Activated T-cell treated with anti-CD3 and anti-CD28 coated beads, Interleukin-2, amount 50 U/mL, for 48 hours (primary cell): ENCODE data around the gene PAIP2.

Source experiments
- DNase-seq, 2 experiments: peaks; one replicate each; pipeline ENCODE4 v3.0.0-alpha.2; 2020

Gene PAIP2

GRCh38 chr5:139341689-139342422 is at the start of gene PAIP2:
Gene PAIP2 (plus strand): TSS chr5:139341854. CDS start chr5:139363785, 21,931 bp downstream.
- DNase-seq: peak; percentile 98

GRCh38 chr5:139293202-139293506 is 48.5 kb upstream of the PAIP2 start:
- no peak for DNase-seq

DNA sequence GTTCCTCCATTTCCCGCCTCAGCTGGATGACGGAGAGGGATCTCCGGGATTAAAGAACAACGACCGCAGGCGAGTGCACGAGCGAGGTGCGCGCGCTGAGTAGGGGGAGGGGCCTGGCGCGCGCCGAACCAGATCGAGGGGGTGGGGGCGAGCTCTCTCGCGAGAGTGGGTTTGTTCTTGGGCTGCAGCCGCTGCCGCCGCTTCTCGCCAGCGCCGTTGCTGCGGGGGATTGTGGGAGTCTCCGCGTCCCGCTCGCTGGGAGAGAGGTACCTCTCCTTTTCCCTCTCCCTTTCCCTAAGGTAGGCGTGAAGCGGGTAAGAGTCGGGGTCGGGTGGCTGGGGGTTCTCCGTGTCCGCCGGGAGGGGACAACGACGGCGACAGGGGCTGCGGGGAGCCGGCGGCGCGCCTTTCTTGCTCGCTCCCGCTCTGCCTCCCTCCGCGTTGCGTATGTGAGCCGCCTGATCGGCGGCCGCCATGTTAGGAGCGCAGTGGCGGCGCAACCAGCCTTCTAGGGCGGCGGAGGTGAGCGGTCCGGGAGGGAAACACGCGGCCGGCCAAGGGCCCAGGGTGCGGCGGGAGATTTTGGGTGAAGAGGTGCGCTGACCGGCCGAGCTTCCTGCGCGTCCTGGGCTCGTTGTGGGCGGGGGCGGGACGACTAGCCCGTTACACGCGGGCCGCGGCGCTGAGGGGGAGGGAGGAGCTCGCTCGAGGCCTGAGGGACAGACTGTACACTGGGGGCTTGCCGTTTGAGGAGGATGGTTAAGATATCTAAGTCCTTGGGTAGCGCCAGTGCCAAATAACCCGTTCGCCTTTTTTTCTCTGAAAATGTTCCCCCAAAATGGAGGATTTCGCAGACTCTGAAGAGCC is 47.9 kb upstream of the PAIP2 start, which contains the start of gene MATR3:
TSS of gene MATR3 (plus strand) at position 234 of the 867 bp plus-strand sequence. CDS start 13,676 bp downstream, outside the sequence.
- DNase-seq: peak; percentile 93 to 95

DNA sequence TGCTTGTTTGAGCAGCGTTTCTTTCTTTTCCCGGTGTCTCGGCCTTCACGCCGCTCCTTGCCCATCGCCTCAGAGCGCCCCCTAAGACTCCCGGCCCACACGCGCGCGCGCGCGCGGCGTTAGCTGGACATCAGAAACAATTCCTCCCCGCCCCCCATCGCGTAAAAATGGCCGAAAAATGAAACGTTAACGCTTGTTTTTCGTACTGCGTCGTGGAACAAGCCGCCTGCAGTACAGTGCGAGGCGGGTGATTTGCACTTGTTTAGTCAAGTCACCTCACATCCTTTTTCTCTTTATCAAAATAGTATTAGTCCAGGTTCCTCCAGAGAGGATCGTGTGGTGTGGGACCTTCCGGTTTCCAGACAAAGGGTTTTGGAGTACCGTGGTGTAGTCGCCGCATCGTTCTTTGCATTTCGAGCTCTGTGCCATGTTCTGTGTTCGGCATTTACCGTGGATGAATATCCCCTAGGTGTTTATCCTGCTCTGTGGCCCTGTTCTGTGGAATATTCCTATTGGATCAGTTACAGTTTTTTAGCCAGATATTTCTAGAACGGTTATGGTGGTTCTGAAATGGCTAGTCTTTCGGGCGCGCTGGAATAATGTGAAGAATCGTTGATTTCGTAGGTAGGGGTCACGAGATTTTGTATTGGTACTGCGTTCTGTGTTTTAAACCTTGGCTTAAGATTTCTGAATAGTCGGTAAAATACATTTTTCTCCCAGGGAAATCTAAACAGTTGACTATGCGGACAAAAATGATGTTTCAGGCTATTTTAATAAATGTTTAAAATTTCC is 47.1 kb upstream of the PAIP2 start:
- DNase-seq: peak; percentile 68 to 69

DNA sequence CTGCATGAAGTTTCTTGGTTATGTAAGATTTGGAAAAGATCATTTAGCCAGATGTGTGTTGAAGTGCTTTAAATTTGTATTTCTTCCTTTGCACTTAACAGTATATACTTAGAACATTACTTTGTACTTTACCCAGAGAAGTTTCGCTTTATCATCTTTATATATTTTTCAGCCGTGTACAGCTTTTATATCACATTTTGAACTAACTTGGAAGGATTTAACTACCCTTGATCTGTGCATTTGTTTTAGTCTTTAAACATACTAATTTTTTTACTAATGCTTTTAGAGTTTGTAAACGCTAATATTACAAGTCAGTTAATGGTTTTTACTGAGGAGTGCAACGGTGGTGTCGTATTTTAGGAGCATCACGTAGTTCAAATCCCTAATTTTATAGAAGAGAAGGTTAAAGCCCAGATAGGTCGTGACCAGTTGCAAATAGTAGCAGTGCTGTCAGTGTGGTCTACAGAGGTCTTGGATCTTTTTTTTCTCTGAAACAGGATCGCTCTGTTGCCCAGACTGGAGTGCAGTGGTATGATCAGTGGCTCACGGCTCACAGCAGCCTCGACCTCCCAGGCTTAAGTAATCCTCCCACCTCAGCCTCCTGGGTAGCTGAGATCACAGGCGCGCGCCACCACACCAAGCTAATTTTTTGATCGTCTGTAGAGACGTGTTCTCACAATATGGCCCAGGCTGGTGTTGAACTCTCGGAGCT is 46.2 kb upstream of the PAIP2 start:
- no peak for DNase-seq

- no peak for DNase-seq
These were observed 45.5 kb upstream of the PAIP2 start for GRCh38 chr5:139296198-139296597.

GRCh38 chr5:139296862-139297326 is 44.8 kb upstream of the PAIP2 start:
- DNase-seq: no peak

- no peak for DNase-seq
These were observed 44.1 kb upstream of the PAIP2 start for GRCh38 chr5:139297439-139298133.

DNA sequence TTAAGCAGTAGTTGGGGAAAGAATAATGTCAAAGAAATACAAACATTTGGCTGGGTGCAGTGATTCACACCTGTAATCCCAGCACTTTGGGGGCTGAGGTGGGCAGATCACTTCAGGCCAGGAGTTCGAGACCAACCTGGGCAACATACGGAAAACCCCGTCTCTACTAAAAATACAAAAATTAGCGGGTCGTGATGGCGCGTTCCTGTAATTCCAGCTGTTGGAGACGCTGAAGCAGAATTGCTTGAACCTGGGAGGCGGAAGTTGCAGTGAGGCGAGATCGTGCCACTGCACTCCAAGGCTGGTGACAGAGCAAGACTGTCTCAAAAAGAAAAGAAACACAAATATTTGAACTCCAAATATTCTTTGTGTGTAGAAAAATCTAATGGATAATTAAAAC is 43.4 kb upstream of the PAIP2 start:
- DNase-seq: no peak

GRCh38 chr5:139299486-139299885 is 42.2 kb upstream of the PAIP2 start:
- no peak for DNase-seq

- DNase-seq: no peak
These were observed 39.7 kb upstream of the PAIP2 start for GRCh38 chr5:139301808-139302499.

DNA sequence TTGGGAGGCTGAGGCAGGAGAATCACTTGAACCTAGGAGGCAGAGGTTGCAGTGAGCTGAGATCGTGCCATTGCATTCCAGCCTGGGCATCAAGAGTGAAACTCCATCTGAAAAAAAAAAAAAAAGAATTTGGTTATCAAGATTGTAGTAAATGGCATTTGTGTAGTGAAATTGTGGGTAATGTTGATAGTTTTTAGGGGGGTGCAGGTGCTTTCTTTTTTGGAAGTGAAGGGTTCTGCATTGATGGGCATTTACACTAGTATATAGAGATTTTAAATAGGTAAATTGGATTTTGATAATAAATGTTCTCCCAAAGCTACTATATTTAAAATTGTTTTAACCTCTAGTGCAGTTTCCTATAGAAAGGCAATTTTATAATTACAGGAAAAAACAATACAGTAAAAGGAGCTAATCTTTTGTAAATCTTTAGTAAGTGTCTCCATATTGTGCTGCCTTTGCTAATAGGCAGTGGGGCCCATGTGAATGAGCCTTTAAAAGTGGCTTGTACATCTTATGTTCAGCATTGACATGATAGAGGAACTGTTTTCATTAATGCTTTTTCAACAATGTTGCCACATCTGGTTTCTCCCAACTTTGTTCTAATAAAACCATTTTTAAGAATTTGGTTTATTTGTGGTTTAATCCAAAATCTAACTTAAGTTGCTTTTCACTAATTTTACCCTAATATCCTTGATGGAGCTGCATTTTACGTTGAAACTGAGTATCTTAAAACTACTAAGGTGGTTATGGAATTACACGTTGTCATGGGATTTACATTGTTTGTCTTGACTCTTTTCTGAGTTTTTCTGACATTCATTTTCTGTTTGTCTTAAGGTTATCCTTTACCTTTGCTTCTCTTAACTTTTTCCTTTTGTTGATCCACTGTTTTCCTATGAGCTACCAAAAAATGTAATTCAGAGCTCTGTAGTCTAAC is 37.0 kb upstream of the PAIP2 start:
- DNase-seq: no peak

DNA sequence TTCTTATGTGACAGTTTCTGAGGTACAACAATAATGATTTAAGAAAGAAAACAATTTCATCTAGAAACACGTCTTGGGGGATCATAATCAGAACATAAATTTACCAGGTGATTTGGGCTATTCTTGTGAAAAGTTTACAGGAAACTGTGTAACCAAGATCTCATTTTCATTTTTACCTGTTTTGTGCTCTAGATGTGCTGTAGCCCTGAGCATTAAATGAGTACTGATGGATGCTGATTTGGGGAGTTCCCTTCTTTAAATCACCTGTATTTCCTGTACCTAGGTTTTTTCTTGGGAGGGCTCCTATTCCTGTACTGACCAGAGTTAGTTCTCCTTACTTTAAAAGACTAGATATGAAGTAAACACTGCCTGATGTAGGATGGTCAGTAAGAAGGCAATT is 35.5 kb upstream of the PAIP2 start:
- DNase-seq: no peak

- no peak for DNase-seq
These were observed 34.9 kb upstream of the PAIP2 start for GRCh38 chr5:139306628-139307379.

DNA sequence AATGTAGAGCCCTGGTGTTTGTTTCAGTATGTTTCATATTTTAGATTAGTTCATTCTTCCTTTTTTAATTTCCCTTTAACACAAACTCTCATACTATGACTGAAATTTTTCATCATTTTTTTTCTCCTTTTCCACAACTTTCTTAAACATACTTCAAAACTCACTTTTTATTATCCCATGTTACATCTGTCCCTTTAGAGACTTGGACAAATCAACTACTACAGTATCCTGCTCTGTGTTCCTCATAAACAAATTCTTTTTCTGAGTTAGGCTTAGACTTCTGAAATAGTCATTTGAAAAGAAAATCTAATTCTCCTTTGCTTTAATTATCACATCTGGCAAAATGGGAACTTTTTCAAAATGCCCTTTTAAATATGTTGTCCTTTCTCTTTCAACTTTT is 32.9 kb upstream of the PAIP2 start:
- no peak for DNase-seq

DNA sequence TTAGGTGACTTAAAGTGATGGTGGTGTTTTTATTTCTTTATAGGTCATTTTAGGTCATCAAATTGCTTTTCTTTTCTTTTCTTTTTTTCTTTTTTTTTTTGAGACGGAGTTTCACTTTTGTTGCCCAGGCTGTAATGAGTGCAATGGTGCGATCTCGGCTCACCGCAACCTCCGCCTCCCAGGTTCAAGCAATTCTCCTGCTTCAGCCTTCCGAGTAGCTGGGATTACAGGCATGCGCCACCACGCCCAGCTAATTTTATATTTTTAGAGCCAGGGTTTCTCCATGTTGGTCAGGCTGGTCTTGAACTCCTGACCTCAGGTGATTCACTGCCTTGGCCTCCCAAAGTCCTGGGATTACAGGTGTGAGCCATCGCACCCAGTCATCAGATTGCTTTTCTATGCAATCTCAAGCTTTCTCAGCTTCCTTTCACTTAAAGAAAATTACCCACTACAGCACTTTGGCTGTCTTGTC is 30.9 kb upstream of the PAIP2 start:
- peak in 1 of 2 experiments; percentile 50 for DNase-seq

GRCh38 chr5:139312075-139312474 is 29.6 kb upstream of the PAIP2 start:
- DNase-seq: no peak

GRCh38 chr5:139314276-139314675 is 27.4 kb upstream of the PAIP2 start:
- no peak for DNase-seq

- DNase-seq: no peak
These were observed 26.5 kb upstream of the PAIP2 start for GRCh38 chr5:139315056-139315615.
